T47D (cell line): Measurements from ENCODE around the gene BCKDK.
"Not testable (repeated sequence)": the region's sequence is repeated elsewhere in the genome, so short reads cannot be mapped to it uniquely, and the experiment has no call there.

Experiments used
- DNase-seq, 2 experiments: peaks; one replicate each; pipeline versions ENCODE4 v3.0.0 to v3.0.0-alpha.2; 2011 to 2012; ENCODE audit warnings: low read depth in 1 of 2, low spot score in 1 of 2
- JUND ChIP-seq: IDR thresholded peaks from 2 replicates; pipeline ENCODE4 v1.6.1; 2012; ENCODE audit warnings: low read depth
- in situ Hi-C: cut with HindIII; loops from 2 replicates; pipeline ENCODE4 v1.10.0; 2016; ENCODE audit warnings: low sequenced_read_pairs, low pct_unique_long_range_greater_than_20kb

Gene BCKDK

GRCh38 chr16:31138621-31139578 is 30.7 kb downstream of the BCKDK start:
- in situ Hi-C loops = no loop called here
- DNase-seq = peak in 1 of 2 experiments; percentile 78
- TF ChIP-seq JUND = no peak

GRCh38 chr16:31141071-31141469 is 32.9 kb downstream of the BCKDK start:
- in situ Hi-C loops = not testable (repeated sequence)

GRCh38 chr16:31141489-31142108 is 33.4 kb downstream of the BCKDK start:
- TF ChIP-seq JUND = no peak
- in situ Hi-C loops = no loop called here

More at GRCh38 chr16:31141071-31141469, 32.9 kb downstream of the BCKDK start:
- DNase-seq = not testable (repeated sequence)

GRCh38 chr16:31142109-31143010 is 34.2 kb downstream of the BCKDK start:
- in situ Hi-C loops = no loop called here
- TF ChIP-seq JUND = no peak
- DNase-seq = peak; percentile 97 to 99

More at GRCh38 chr16:31141489-31142108, 33.4 kb downstream of the BCKDK start:
- DNase-seq = peak in 1 of 2 experiments; percentile 40

GRCh38 chr16:31143011-31143693 is 35.0 kb downstream of the BCKDK start:
- no peak for DNase-seq
- in situ Hi-C loops = no loop called here
- no peak for TF ChIP-seq JUND

- in situ Hi-C loops = no loop called here
- TF ChIP-seq JUND = no peak
- no peak for DNase-seq
These were observed 35.5 kb downstream of the BCKDK start for GRCh38 chr16:31143694-31144148.

- in situ Hi-C loops, DNase-seq: not testable (repeated sequence)
These were observed 36.2 kb downstream of the BCKDK start for GRCh38 chr16:31144418-31144817.

GRCh38 chr16:31145398-31145990 is 37.3 kb downstream of the BCKDK start:
- no peak for DNase-seq
- no peak for TF ChIP-seq JUND
- in situ Hi-C loops = no loop called here

GRCh38 chr16:31147574-31147973 is 39.4 kb downstream of the BCKDK start:
- no peak for TF ChIP-seq JUND
- no peak for DNase-seq
- in situ Hi-C loops = no loop called here

- peak; percentile 89 to 90 for DNase-seq
- no peak for TF ChIP-seq JUND
- in situ Hi-C loops = no loop called here
These were observed 40.1 kb downstream of the BCKDK start for GRCh38 chr16:31148281-31148728.

- DNase-seq = no peak
- no peak for TF ChIP-seq JUND
- in situ Hi-C loops = no loop called here
These were observed 40.7 kb downstream of the BCKDK start for GRCh38 chr16:31148896-31149295.

GRCh38 chr16:31149332-31149731 is 41.1 kb downstream of the BCKDK start:
- no peak for DNase-seq
- in situ Hi-C loops = no loop called here
- no peak for TF ChIP-seq JUND
